Measurements from ENCODE around the gene HOTAIR. TPM values are rescaled to one million over a fixed set of nuclear protein-coding genes. Genes with fewer than 3 reads are reported as not detected.

Gene HOTAIR
- total and polyA plus RNA-seq, 9 donors: 0.02 to 1.2 (median 0.28) TPM; not detected in 5

DNA sequence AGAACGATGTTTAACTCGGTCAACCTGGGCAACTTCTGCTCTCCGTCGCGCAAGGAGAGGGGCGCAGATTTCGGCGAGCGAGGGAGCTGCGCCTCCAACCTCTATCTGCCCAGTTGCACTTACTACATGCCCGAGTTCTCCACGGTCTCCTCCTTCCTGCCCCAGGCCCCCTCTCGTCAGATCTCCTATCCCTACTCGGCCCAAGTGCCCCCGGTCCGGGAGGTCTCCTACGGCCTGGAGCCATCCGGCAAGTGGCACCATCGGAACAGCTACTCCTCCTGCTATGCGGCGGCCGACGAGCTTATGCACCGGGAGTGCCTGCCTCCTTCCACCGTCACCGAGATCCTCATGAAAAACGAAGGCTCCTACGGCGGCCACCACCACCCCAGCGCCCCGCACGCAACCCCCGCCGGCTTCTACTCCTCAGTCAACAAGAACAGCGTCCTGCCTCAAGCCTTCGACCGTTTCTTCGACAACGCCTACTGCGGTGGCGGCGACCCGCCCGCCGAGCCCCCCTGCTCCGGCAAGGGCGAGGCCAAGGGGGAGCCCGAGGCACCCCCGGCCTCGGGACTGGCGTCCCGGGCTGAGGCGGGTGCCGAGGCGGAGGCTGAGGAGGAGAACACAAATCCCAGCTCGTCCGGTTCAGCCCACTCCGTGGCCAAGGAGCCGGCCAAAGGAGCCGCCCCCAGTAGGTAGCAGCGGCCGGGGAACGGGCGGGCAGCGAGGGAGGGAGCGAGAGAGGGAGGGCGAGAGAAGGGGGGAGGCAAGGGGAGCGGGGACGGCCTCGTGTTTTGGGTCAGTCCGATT, 1.3 kb downstream of the HOTAIR start:
- Histone ChIP-seq H3K4me1 (ENCODE audit: insufficient read depth) (peaks cover 2% of the 10 kb centered on the region), H3K36me3 (no peaks in the 10 kb centered on the region), H3K4me3 (peak overlapping the region; percentile 31), H3K9me3 (no peaks in the 10 kb centered on the region), H3K27me3 (no peaks in the 10 kb centered on the region), H3K27ac (no peak overlapping the region)
- intact Hi-C loops (cut with DNase I): no loop called here
- 3 to 5% (median 4%) methylated on average over 60 to 71 of the region's 71 CpGs for WGBS, 3 donors
- no peak for TF ChIP-seq POLR2A (IDR thresholded peaks at IDR 0.05)
- no peak for TF ChIP-seq EP300 (IDR thresholded peaks at IDR 0.05)
- no peak for TF ChIP-seq CTCF (IDR thresholded peaks at IDR 0.05)
- DNase-seq: peak in 1 of 5 donors; percentile 34

DNA sequence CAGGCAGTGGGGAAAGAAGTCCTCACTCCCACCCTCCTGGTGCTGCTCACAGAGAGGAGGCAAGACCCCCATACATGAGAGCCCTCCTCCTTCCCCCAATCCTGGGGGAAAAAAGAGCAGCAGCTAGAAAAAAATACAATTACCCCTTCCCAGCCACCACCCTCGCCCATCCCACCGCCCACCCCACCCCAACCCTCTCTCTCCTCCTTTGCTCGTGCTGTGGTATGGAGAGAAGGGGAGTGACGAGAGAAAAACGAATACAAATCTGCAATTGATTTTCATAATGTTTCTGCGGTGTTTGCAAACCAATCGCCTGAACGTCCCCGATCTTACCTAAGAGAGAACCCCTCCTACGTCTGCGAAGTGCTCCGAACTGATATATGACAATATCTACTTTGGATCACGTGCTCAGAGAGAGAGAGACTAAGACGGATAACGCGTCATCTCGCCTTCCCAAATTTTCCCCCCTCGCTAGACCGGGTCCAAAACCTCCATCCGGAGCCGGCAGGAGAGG, 2.0 kb downstream of the HOTAIR start, which contains the start of gene HOXC11:
TSS of gene HOXC11 (plus strand) at position 405 of the 514 bp plus-strand sequence. CDS start 116 bp downstream, outside the sequence.
- H3K4me1 ChIP-seq (ENCODE audit: insufficient read depth): peaks cover 2% of the 10 kb centered on the region
- H3K9me3 ChIP-seq: no peaks in the 10 kb centered on the region
- H3K4me3 ChIP-seq: peak within 1 kb of the TSS; percentile 31
- intact Hi-C loops (cut with DNase I): no loop called here
- H3K27ac ChIP-seq: no peak within 1 kb of the TSS
- no peak for DNase-seq
- TF ChIP-seq CTCF (IDR thresholded peaks at IDR 0.05) (no peak), EP300 (IDR thresholded peaks at IDR 0.05) (no peak), POLR2A (IDR thresholded peaks at IDR 0.05) (no peak)
- H3K27me3 ChIP-seq: no peaks in the 10 kb centered on the region
- H3K36me3 ChIP-seq: no peaks in the 10 kb centered on the region
- WGBS, 3 donors: 5 to 13% (median 7%) methylated on average over 21 of the region's 21 CpGs

- intact Hi-C loops (cut with DNase I): no loop called here
- 26 to 54% (median 27%) methylated on average over 9 of the region's 9 CpGs for WGBS, 3 donors
- H3K27ac ChIP-seq: no peak overlapping the region
- no peaks in the 10 kb centered on the region for H3K36me3 ChIP-seq
- no peak overlapping the region for H3K4me3 ChIP-seq
- H3K4me1 ChIP-seq (ENCODE audit: insufficient read depth): peaks cover 2% of the 10 kb centered on the region
- H3K9me3 ChIP-seq: no peaks in the 10 kb centered on the region
- H3K27me3 ChIP-seq: no peaks in the 10 kb centered on the region
- no peak for DNase-seq
- TF ChIP-seq CTCF (IDR thresholded peaks at IDR 0.05) (no peak), EP300 (IDR thresholded peaks at IDR 0.05) (no peak), POLR2A (IDR thresholded peaks at IDR 0.05) (no peak)
Measured at GRCh38 chr12:53972152-53972702, 2.5 kb downstream of the HOTAIR start.

- no peaks in the 10 kb centered on the region for H3K9me3 ChIP-seq
- no peak overlapping the region for H3K27ac ChIP-seq
- H3K36me3 ChIP-seq: no peaks in the 10 kb centered on the region
- no peak overlapping the region for H3K4me3 ChIP-seq
- intact Hi-C loops (cut with DNase I): no loop called here
- peaks cover 4% of the 10 kb centered on the region for H3K27me3 ChIP-seq
- 39 to 57% (median 48%) methylated on average over 2 of the region's 2 CpGs for WGBS, 3 donors
- H3K4me1 ChIP-seq (ENCODE audit: insufficient read depth): peaks cover 2% of the 10 kb centered on the region
- no peak for TF ChIP-seq CTCF (IDR thresholded peaks at IDR 0.05)
- no peak for TF ChIP-seq EP300 (IDR thresholded peaks at IDR 0.05)
- TF ChIP-seq POLR2A (IDR thresholded peaks at IDR 0.05): no peak
- no peak for DNase-seq
Measured at GRCh38 chr12:53971686-53972085, 3.1 kb downstream of the HOTAIR start.
